GM23338 (cell line): Measurements from ENCODE around the gene CX3CL1. TPM values are rescaled to one million over a fixed set of nuclear protein-coding genes. Genes with fewer than 3 reads are reported as not detected.

Source experiments
- ATAC-seq: fragments of 200-7000 bp; cut with Tn5 transposase; 3 replicates; pipeline ENCODE4 v1.9.1; 2020
- DNase-seq: peaks from one replicate; pipeline ENCODE4 v3.0.0-alpha.2; 2015; ENCODE audit warnings: low spot score
- H2AFZ ChIP-seq: fragments of 200-600 bp; sonication (generic); 2 replicates; pipeline ENCODE4 v1.8.0; 2016; ENCODE audit warnings: antibody characterized with exemption, mild to moderate bottlenecking, moderate library complexity
- H3F3A ChIP-seq: fragments of 200-600 bp; sonication (generic); replicated peaks from 2 replicates; pipeline ENCODE4 v1.8.0; 2017; ENCODE audit warnings: antibody characterized with exemption, mixed run types, low read depth
- H3K27ac ChIP-seq: fragments of 200-600 bp; sonication (generic); 2 replicates; pipeline ENCODE4 v1.6.1; 2016; ENCODE audit warnings: low read depth
- H3K27me3 ChIP-seq: fragments of 200-600 bp; sonication (generic); 2 replicates; pipeline ENCODE4 v1.8.0; 2016; ENCODE audit warnings: mild to moderate bottlenecking, mixed run types, moderate library complexity; ENCODE audit not compliant: insufficient read depth
- H3K36me3 ChIP-seq: fragments of 200-600 bp; sonication (generic); 2 replicates; pipeline ENCODE4 v1.8.0; 2016; ENCODE audit warnings: mild to moderate bottlenecking; ENCODE audit not compliant: insufficient read depth
- H3K4me1 ChIP-seq: fragments of 200-600 bp; sonication (generic); 2 replicates; pipeline ENCODE4 v1.8.0; 2016; ENCODE audit warnings: mild to moderate bottlenecking, moderate library complexity; ENCODE audit not compliant: insufficient read depth
- H3K4me2 ChIP-seq: fragments of 200-600 bp; sonication (generic); 2 replicates; pipeline ENCODE4 v1.7.1; 2017; ENCODE audit warnings: mixed run types
- H3K4me3 ChIP-seq: fragments of 200-600 bp; sonication (generic); 2 replicates; pipeline ENCODE4 v1.6.1; 2016; ENCODE audit warnings: mixed run types
- H3K79me2 ChIP-seq: fragments of 200-600 bp; sonication (generic); replicated peaks from 2 replicates; pipeline ENCODE4 v1.8.0; 2017; ENCODE audit warnings: mild to moderate bottlenecking; ENCODE audit not compliant: insufficient read depth
- H3K9me2 ChIP-seq: fragments of 200-600 bp; sonication (generic); 2 replicates; pipeline ENCODE4 v1.8.0; 2017; ENCODE audit not compliant: insufficient read depth
- H4K20me1 ChIP-seq: fragments of 200-600 bp; sonication (generic); replicated peaks from 2 replicates; pipeline ENCODE4 v1.8.0; 2017; ENCODE audit warnings: mild to moderate bottlenecking; ENCODE audit not compliant: insufficient read depth
- H3K27ac Mint-ChIP-seq: 2 replicates; pipeline ENCODE4 v1.8.0; 2020; ENCODE audit warnings: inconsistent platforms, mild to moderate bottlenecking, moderate library complexity, mixed read lengths
- H3K27me3 Mint-ChIP-seq: 3 replicates; pipeline ENCODE4 v1.8.0; 2022; ENCODE audit warnings: low read depth, mild to moderate bottlenecking, moderate library complexity, mixed read lengths, inconsistent platforms; ENCODE audit not compliant: insufficient read depth, poor library complexity
- H3K36me3 Mint-ChIP-seq: 3 replicates; pipeline ENCODE4 v1.8.0; 2021; ENCODE audit warnings: low read depth, mild to moderate bottlenecking, inconsistent platforms, moderate library complexity, mixed read lengths
- H3K4me1 Mint-ChIP-seq: 3 replicates; pipeline ENCODE4 v1.8.0; 2020; ENCODE audit warnings: mild to moderate bottlenecking, inconsistent platforms, mixed read lengths
- H3K4me3 Mint-ChIP-seq: 3 replicates; pipeline ENCODE4 v1.8.0; 2021; ENCODE audit warnings: moderate library complexity, mild to moderate bottlenecking, inconsistent platforms, mixed read lengths
- H3K9me3 Mint-ChIP-seq: 3 replicates; pipeline ENCODE4 v1.8.0; 2020; ENCODE audit warnings: moderate library complexity, mild to moderate bottlenecking, inconsistent platforms, mixed read lengths
- CTCF ChIP-seq, 2 experiments: fragments of 200-600 bp in 1 of 2; sonication (generic) in 1 of 2; conservative IDR thresholded peaks; 2 replicates each; pipeline versions ENCODE4 v1.5.1 to v1.6.1; 2016 to 2017; ENCODE audit warnings: antibody characterized with exemption in 2 of 2, low read depth in 2 of 2, mild to moderate bottlenecking in 2 of 2, moderate library complexity in 1 of 2
- NANOG ChIP-seq: IDR thresholded peaks from 2 replicates; pipeline ENCODE4 v1.6.1; 2016; ENCODE audit warnings: antibody characterized with exemption, borderline replicate concordance
- POLR2AphosphoS5 ChIP-seq: IDR thresholded peaks from 2 replicates; pipeline ENCODE4 v1.6.1; 2016; ENCODE audit warnings: antibody characterized with exemption, low read depth
- STAT1 ChIP-seq: IDR thresholded peaks from one replicate; pipeline ENCODE4 v1.6.1; 2016; ENCODE audit warnings: antibody characterized with exemption; ENCODE audit not compliant: unreplicated experiment
- ZNF114 ChIP-seq: fragments of 250-450 bp; sonication (Bioruptor Pico); IDR thresholded peaks from 2 replicates; pipeline ENCODE4 v1.5.0; 2020; ENCODE audit warnings: mild to moderate bottlenecking, moderate library complexity
- ZNF462 ChIP-seq: fragments of 250-450 bp; sonication (Bioruptor Pico); IDR thresholded peaks from 2 replicates; pipeline ENCODE4 v1.5.0; 2020; ENCODE audit warnings: mild to moderate bottlenecking, moderate library complexity
- polyA plus RNA-seq: library from polyadenylated mRNA; unstranded; fragments of >200 nt; fragmentation: Nextera tagmentation; extraction: Ambion mirVana; gene quantifications from 2 replicates; pipeline ENCODE4 v1.2.1, GENCODE V29; 2016
- total RNA-seq: library from RNA; depleted of rRNA; stranded (reverse); fragments of >200 nt; shearing (Covaris generic); gene quantifications from 2 replicates; pipeline ENCODE4 v1.2.3, GENCODE V29; 2014

CX3CL1 gene
- total and polyA plus RNA-seq, 2 experiments from 2014 or later, result 0.24 to 2.8 TPM

GRCh38 chr16:57381791-57382534, 9.7 kb downstream of the CX3CL1 start:
- H3K4me3 Mint-ChIP-seq, result no peak overlapping the region
- Histone ChIP-seq H3K4me1 (no peaks in the 10 kb centered on the region), H3K4me3 (no peak overlapping the region), H3K4me2 (no peak overlapping the region), H3K79me2 (no peaks in the 10 kb centered on the region), H3K27ac (no peak overlapping the region), H3K9me2 (no peaks in the 10 kb centered on the region), H4K20me1 (no peaks in the 10 kb centered on the region), H2AFZ (no peak overlapping the region), H3F3A (no peaks in the 10 kb centered on the region), H3K27me3 (no peaks in the 10 kb centered on the region), H3K36me3 (no peaks in the 10 kb centered on the region)
- peaks cover 12% of the 10 kb centered on the region for H3K27me3 Mint-ChIP-seq
- H3K9me3 Mint-ChIP-seq, result no peaks in the 10 kb centered on the region; the same call in 2 of the 3 replicates
- H3K36me3 Mint-ChIP-seq, result no peaks in the 10 kb centered on the region
- ATAC-seq (no peak), DNase-seq (no peak)
- peaks cover 13% of the 10 kb centered on the region for H3K4me1 Mint-ChIP-seq
- no peak overlapping the region for H3K27ac Mint-ChIP-seq
- TF ChIP-seq NANOG, result no peak
- no peak for TF ChIP-seq ZNF462 (CRISPR knock-in tag)
- TF ChIP-seq CTCF (conservative IDR thresholded peaks at IDR 0.05; ENCODE audit: low read depth in 2 of 2), result no peak
- no peak for TF ChIP-seq STAT1
- no peak for TF ChIP-seq POLR2AphosphoS5
- TF ChIP-seq ZNF114 (CRISPR knock-in tag), result no peak
